Ramos (cell line): Measurements from ENCODE around the gene BFSP2.
"Not testable (repeated sequence)": the region's sequence is repeated elsewhere in the genome, so short reads cannot be mapped to it uniquely, and the experiment has no call there.

Experiments
- in situ Hi-C: fragments of 300-500 bp; cut with MboI; formaldehyde crosslinking; loops from one replicate; pipeline ENCODE4 v1.14.3; 2022; ENCODE audit warnings: low sequenced_read_pairs; ENCODE audit not compliant: unreplicated experiment

The BFSP2 gene

DNA sequence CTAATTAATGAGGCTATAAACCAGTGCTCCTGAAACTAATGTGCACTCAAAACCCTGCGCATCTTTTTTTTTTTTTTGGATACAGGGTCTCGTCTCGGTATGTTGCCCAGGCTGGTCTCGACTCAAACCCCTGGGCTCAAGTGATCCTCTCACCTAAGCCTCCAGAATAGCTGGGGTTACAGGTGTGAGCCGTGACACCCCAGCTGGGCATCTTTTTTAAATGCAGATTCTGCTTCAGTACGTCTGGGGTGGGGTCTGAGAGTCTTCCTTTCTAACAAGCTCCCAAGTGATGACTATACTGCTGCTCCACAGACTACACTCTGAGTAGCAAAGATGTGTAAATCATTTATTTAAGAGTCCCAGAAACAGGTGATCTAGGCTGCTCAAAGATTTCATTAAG is 73.0 kb downstream of the BFSP2 start:
- in situ Hi-C loops = no loop called here

GRCh38 chr3:133473472-133474191 is 73.8 kb downstream of the BFSP2 start:
- in situ Hi-C loops = not testable (repeated sequence)

GRCh38 chr3:133474251-133474801 is 74.5 kb downstream of the BFSP2 start:
- in situ Hi-C loops = no loop called here

- in situ Hi-C loops = no loop called here
Observed at GRCh38 chr3:133474817-133475216, 75.0 kb downstream of the BFSP2 start.

DNA sequence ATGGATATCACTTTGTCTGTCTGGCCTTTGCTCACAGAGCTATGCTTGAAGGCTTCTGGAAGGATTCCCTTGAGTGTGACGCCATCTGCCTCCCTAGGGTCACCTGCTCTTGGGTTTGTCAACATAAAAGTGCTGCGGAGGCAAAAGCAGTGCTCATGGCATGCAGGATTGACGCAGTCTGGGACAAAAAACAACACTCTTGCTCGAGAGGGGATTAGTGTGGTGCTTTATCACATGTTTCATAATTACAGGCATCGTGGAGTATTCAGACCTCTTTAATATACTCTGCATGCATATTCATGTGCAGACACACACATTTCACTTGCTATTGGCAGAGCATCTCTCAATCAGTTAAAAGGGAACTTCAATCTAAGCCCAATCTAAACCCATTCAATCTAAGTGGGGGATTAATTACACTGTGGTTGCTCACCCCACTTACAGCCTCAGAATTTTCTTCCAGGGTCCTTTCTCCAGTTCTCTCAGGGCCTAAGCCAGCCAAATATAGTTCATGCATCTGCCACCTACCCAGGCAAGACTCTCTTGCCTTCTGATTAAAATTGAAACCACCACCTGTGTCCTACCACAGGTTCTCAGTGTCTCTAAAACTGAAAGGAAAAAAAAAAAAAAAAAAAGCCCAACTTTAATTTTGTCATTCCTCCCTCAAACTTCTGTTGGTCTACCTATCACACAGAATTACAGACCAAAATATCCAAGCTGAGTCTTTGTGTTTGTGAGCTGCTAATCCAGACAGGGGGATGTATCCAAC is 75.6 kb downstream of the BFSP2 start:
- in situ Hi-C loops = no loop called here

DNA sequence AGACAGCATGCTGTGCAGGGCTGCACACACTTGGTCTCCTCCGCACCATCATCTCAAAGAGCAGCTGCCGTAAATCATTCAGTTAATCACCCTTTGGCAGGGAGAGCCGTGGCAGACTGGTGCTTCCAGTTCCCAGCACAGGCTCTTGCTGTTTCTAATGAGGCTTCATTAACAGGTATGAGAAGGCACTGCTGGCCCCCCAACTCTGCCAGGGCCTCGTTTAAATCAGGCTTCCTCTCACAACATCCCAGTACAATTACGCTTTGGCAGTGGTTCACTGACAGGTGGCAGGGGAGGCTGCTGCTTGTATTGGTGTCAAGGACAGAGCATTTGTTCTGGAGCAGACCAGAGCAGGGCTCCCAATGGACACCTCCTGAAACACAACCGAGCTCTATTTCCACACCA is 77.1 kb downstream of the BFSP2 start:
- in situ Hi-C loops = no loop called here

GRCh38 chr3:133477487-133477886 is 77.6 kb downstream of the BFSP2 start:
- in situ Hi-C loops = no loop called here

GRCh38 chr3:133478624-133479023 is 78.8 kb downstream of the BFSP2 start:
- in situ Hi-C loops = no loop called here

DNA sequence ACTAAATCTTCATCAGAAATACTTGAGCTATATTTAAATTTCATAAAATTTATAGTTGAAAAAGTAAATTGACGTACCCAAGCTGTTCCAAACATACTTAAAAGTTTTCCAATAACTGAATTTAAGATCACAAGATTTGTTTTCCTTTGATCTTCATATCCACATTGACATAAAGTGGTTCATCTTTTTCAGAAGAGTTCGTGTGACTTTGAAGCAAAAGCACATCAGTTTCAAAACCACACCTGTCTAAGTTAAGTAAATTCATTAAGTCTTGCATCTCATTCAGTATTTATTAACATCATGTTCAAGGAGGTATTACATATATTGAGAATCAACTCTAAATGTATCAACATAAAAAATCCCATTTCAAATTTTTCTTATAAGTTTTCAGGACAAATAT is 79.5 kb downstream of the BFSP2 start:
- in situ Hi-C loops = no loop called here

GRCh38 chr3:133479895-133480669 is 80.2 kb downstream of the BFSP2 start:
- in situ Hi-C loops = no loop called here

DNA sequence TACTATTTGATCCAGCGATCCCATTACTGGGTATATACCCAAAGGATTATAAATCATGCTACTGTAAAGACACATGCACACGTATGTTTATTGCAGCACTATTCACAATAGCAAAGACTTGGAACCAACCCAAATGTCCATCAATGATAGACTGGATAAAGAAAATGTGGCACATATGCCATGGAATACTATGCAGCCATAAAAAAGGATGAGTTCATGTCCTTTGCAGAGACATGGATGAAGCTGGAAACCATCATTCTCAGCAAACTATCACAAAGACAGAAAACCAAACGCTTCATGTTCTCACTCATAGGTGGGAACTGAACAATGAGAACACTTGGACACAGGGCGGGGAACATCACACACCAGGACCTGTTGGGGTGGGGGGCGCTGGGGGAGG is 82.6 kb downstream of the BFSP2 start:
- in situ Hi-C loops = not testable (repeated sequence)

DNA sequence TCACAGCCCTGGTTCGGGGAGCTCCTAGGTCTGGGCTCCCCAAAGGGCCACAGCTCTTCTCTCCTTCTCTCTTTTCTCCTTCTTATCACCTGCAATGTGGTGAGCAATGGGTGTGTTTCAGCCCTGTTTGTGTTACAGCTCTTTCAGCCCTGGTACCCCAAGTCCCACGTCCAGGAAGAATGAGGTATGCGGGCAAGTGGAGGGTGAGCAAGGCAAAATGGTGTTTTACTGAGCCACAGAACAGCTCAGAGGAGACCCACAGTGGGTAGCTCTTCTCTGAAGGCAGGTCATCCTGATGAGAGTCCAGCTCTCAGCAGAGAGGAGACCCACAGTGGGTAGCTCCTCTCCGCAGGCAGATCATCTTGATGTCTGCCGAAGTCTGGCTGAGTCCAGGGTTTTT is 86.8 kb downstream of the BFSP2 start:
- in situ Hi-C loops = no loop called here

GRCh38 chr3:133487204-133487603 is 87.3 kb downstream of the BFSP2 start:
- in situ Hi-C loops = no loop called here

- in situ Hi-C loops = no loop called here
Observed at GRCh38 chr3:133487920-133488540, 88.2 kb downstream of the BFSP2 start.

DNA sequence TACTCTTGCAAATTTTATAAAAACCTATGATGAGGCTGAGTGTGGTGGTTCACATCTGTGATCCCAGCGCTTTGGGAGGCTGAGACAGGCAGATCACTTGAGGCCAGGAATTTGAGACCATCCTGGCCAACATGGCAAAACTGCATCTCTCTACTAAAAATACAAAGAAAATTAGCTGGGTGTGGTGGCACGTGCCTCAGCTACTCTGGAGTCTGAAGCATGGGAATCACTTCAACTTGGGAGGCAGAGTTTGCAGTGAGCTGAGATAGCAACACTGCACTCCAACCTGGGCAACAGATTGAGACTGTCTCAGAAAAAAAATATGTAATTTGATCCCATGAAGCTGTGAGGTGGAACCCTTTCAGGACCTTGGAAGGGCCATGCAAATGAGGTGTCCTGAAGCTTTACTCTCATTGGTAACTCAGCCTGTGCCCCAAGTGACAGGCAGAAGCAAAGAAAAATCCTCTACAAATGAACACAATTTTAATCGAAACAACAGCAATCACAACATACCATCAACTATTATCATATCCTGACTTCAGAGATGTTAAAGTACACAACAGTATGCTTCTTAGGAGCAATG is 89.0 kb downstream of the BFSP2 start:
- in situ Hi-C loops = no loop called here

- in situ Hi-C loops = loop anchor here (5.0 kb wide), 1 partner anchor 83 kb away; the partner anchor contains the start of gene CDV3
Observed at GRCh38 chr3:133489466-133490085, 89.7 kb downstream of the BFSP2 start.

DNA sequence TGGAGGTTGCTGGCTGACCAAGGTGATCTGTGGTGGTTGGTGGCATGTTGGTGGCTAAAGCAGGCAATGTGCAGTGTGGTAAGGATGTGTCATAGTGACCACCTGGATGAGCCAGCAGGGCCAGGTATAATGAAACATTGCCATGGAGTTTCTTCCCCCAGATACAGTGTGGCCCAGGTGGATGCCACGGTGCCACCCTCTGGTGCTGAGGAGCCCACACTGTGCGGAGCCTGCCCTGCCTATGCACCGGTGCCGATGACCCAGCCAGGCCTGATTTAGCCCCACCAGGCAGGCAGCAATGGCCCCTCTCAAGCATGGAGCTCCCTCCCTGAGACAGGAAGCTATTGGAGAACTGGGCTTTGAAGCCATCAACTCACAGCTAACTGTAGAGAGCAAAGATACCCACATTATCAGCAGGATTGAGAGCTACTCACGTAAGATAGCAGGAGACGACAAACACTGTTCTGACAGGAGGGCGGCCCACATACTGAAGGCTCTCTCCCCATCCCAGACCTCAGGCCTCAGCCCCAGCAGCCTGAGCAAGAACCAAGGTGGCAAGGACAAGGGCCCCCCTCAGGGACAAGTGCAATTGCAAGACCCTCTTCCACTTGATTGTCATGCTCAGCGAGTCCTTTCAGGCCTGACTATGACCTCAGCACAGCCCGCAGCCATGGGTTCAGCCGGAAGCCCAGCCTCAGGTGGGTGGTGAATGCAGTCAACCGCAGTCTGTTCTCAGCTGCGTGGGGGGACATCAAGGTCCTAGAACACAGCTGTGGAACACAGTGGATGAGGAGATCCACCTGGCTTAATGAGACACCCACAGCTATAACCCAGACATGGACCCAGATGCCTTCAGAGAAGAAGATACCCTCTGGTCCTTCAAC is 90.9 kb downstream of the BFSP2 start:
- in situ Hi-C loops = loop anchor here (5.0 kb wide), 1 partner anchor 82 kb away; the partner anchor contains the start of gene CDV3

GRCh38 chr3:133491481-133492059 is 91.7 kb downstream of the BFSP2 start:
- in situ Hi-C loops = loop anchor here (5.0 kb wide), 1 partner anchor 81 kb away; the partner anchor contains the start of gene CDV3
